ENCODE measurements around the gene FOXD4. TPM values are rescaled to one million over a fixed set of nuclear protein-coding genes. Genes with fewer than 3 reads are reported as not detected.
"Not testable (repeated sequence)": the region's sequence is repeated elsewhere in the genome, so short reads cannot be mapped to it uniquely, and the experiment has no call there.

The FOXD4 gene
- total and polyA plus RNA-seq, 2 experiments from 2014 or later = 0.31 TPM; not detected in 1

DNA sequence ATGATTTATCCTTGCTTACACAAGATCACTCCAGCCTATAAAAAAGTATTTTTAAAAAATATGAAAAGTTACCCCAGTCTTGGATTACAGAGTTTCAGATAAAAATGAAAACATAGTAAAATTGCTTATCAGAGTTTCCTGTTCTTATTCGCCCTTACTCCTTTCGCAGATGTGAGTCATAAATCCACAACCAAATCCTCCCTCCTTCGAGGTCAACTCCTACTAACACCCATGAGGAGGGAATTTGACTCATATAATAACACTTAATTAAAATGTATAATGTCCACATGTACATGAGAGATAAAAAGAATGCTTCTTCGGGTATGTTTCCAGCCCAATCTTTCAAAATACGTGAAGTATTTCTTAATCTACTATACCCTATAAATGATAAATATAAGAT lies 23.9 kb downstream of the FOXD4 start:
- H3K4me2 ChIP-seq; DNase-seq (ENCODE audit: low spot score); H3K36me3 ChIP-seq (ENCODE audit: insufficient read depth); H3K27me3 Mint-ChIP-seq (ENCODE audit: insufficient read depth, low read depth, poor library complexity); H3K4me3 ChIP-seq; H3F3A ChIP-seq (replicated peaks; ENCODE audit: low read depth); H3K9me2 ChIP-seq (ENCODE audit: insufficient read depth); H3K27me3 ChIP-seq (ENCODE audit: insufficient read depth); H3K9me3 Mint-ChIP-seq; H3K4me1 Mint-ChIP-seq; H3K4me3 Mint-ChIP-seq; H2AFZ ChIP-seq; H3K27ac ChIP-seq (ENCODE audit: low read depth); H3K27ac Mint-ChIP-seq; H3K4me1 ChIP-seq (ENCODE audit: insufficient read depth); ATAC-seq; H4K20me1 ChIP-seq (replicated peaks; ENCODE audit: insufficient read depth); H3K36me3 Mint-ChIP-seq (ENCODE audit: low read depth); H3K79me2 ChIP-seq (replicated peaks; ENCODE audit: insufficient read depth): not testable (repeated sequence)

DNA sequence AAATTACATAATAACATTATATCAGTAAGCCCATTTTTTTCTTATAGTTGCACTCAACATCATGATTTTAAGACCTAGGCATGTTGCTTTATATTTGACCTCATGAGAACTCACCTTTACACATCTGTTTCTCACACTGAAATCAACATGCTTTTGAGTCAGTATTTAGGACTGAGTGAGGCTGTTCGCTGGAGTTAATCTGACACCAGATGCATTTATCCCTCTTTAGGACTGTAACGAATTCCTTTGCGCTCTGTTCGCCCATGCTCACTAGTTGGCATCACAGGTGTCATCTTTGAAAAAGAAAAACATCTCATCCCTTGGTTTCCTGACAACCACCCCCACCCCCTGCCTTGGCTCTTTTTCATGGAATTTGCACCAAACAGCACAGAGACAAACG lies 24.3 kb downstream of the FOXD4 start:
- not testable (repeated sequence) for H3K27ac Mint-ChIP-seq; H4K20me1 ChIP-seq (replicated peaks; ENCODE audit: insufficient read depth); H3K79me2 ChIP-seq (replicated peaks; ENCODE audit: insufficient read depth); DNase-seq (ENCODE audit: low spot score); H2AFZ ChIP-seq; H3K9me2 ChIP-seq (ENCODE audit: insufficient read depth); H3K27me3 Mint-ChIP-seq (ENCODE audit: insufficient read depth, low read depth, poor library complexity); ATAC-seq; H3K4me3 Mint-ChIP-seq; H3K4me2 ChIP-seq; H3K27ac ChIP-seq (ENCODE audit: low read depth); H3K4me3 ChIP-seq; H3K36me3 Mint-ChIP-seq (ENCODE audit: low read depth); H3K9me3 Mint-ChIP-seq; H3K4me1 Mint-ChIP-seq; H3K36me3 ChIP-seq (ENCODE audit: insufficient read depth); H3K4me1 ChIP-seq (ENCODE audit: insufficient read depth); H3F3A ChIP-seq (replicated peaks; ENCODE audit: low read depth); H3K27me3 ChIP-seq (ENCODE audit: insufficient read depth)

DNA sequence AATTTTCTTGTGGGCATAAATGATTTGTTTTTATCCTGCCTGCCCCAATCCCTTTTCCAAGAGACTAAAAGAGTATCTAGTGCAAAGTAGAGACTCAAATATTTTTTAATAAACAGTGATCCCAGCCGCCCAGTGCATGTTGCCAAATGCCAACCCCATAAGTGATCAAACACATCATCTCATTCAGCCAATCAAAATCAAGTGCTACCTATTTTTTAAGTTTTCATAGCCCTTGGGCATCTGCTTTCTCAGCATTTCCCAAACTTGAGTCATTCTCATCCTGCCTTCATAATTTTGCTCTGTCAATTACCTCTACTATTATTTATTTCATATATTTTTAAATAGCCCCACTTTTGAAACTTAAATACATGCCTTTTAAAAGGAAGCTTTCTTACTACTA lies 27.4 kb downstream of the FOXD4 start:
- not testable (repeated sequence) for H3K36me3 Mint-ChIP-seq (ENCODE audit: low read depth); H3K36me3 ChIP-seq (ENCODE audit: insufficient read depth); H3K4me1 Mint-ChIP-seq; H3K27me3 Mint-ChIP-seq (ENCODE audit: insufficient read depth, low read depth, poor library complexity); ATAC-seq; H3K9me2 ChIP-seq (ENCODE audit: insufficient read depth); DNase-seq (ENCODE audit: low spot score); H2AFZ ChIP-seq; H3K4me3 ChIP-seq; H4K20me1 ChIP-seq (replicated peaks; ENCODE audit: insufficient read depth); H3K27ac Mint-ChIP-seq; H3K4me3 Mint-ChIP-seq; H3K79me2 ChIP-seq (replicated peaks; ENCODE audit: insufficient read depth); H3K4me2 ChIP-seq; H3K9me3 Mint-ChIP-seq; H3F3A ChIP-seq (replicated peaks; ENCODE audit: low read depth); H3K27me3 ChIP-seq (ENCODE audit: insufficient read depth); H3K27ac ChIP-seq (ENCODE audit: low read depth); H3K4me1 ChIP-seq (ENCODE audit: insufficient read depth)

DNA sequence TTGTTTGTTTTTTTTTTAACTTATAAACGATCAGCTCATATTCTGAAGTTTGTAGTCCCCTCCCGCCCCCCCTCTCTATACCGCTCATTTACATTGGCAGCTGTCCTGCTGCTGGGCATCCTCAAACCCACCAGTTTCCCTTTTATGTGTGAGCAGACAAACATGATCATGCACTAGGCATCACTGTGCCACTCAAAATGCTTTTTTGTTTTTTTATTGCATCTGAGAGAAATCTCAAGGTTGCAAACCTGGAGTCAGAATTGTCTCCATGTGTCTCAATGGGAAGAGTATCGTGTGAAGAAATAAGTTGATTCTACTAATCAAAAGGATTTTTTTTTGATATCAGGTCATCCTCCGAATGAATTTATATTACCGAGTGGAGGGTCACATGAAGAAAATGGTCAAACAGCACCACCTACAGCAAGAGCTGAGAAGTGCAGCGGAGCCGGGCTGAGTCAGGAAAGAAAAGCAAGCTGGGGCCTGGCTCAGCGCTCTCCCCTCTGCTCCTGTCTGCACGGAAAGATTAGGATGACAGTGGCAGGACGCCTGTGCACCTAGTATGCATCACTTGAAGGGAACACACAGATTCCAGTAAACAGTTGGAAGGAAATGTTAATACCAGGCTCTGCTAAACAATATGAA lies 29.7 kb downstream of the FOXD4 start:
- H3K9me2 ChIP-seq (ENCODE audit: insufficient read depth); H4K20me1 ChIP-seq (replicated peaks; ENCODE audit: insufficient read depth); DNase-seq (ENCODE audit: low spot score); H3K27me3 Mint-ChIP-seq (ENCODE audit: insufficient read depth, low read depth, poor library complexity); H3K9me3 Mint-ChIP-seq; H3K36me3 Mint-ChIP-seq (ENCODE audit: low read depth); H3K4me3 Mint-ChIP-seq; H3K79me2 ChIP-seq (replicated peaks; ENCODE audit: insufficient read depth); H3K4me1 ChIP-seq (ENCODE audit: insufficient read depth); H3F3A ChIP-seq (replicated peaks; ENCODE audit: low read depth); H3K36me3 ChIP-seq (ENCODE audit: insufficient read depth); H2AFZ ChIP-seq; H3K4me2 ChIP-seq; H3K27ac Mint-ChIP-seq; H3K4me3 ChIP-seq; H3K4me1 Mint-ChIP-seq; H3K27ac ChIP-seq (ENCODE audit: low read depth): not testable (repeated sequence)
- H3K27me3 ChIP-seq (ENCODE audit: insufficient read depth) = peaks cover 12% of the 10 kb centered on the region; the same call in 1 of the 2 replicates
- TF ChIP-seq, protein P1, sequence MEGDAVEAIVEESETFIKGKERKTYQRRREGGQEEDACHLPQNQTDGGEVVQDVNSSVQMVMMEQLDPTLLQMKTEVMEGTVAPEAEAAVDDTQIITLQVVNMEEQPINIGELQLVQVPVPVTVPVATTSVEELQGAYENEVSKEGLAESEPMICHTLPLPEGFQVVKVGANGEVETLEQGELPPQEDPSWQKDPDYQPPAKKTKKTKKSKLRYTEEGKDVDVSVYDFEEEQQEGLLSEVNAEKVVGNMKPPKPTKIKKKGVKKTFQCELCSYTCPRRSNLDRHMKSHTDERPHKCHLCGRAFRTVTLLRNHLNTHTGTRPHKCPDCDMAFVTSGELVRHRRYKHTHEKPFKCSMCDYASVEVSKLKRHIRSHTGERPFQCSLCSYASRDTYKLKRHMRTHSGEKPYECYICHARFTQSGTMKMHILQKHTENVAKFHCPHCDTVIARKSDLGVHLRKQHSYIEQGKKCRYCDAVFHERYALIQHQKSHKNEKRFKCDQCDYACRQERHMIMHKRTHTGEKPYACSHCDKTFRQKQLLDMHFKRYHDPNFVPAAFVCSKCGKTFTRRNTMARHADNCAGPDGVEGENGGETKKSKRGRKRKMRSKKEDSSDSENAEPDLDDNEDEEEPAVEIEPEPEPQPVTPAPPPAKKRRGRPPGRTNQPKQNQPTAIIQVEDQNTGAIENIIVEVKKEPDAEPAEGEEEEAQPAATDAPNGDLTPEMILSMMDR (conservative IDR thresholded peaks at IDR 0.05; ENCODE audit: low read depth in 2 of 2) = peak in 1 of 2 experiments; percentile 19; a peak in 1 of 4 replicates
- ATAC-seq = peak; percentile 92

DNA sequence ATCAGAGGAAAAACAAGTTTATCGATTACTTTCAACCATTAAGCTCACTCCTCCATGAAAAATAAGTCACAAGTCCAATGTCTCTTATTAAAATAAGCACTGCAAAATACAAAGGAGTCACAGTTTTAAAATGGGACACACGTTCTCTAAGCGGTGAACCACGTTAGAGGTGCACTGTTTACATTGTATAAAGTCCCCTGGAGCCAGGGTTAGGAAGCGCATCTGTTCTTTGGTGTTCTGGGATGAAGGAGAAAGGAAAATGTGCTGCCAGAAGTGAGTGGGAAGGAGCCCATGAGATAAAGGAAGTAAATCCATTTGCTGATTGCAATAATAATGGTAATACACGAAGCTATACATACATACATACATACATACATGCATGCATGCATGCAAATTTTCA lies 30.4 kb downstream of the FOXD4 start:
- not testable (repeated sequence) for H3K79me2 ChIP-seq (replicated peaks; ENCODE audit: insufficient read depth); H2AFZ ChIP-seq; H3K27ac Mint-ChIP-seq; H3K27me3 Mint-ChIP-seq (ENCODE audit: insufficient read depth, low read depth, poor library complexity); H3K36me3 ChIP-seq (ENCODE audit: insufficient read depth); H3K9me2 ChIP-seq (ENCODE audit: insufficient read depth); H4K20me1 ChIP-seq (replicated peaks; ENCODE audit: insufficient read depth); H3K36me3 Mint-ChIP-seq (ENCODE audit: low read depth); H3K4me1 Mint-ChIP-seq; H3K4me2 ChIP-seq; H3K4me3 Mint-ChIP-seq; DNase-seq (ENCODE audit: low spot score); H3K4me3 ChIP-seq; H3K27ac ChIP-seq (ENCODE audit: low read depth); H3K9me3 Mint-ChIP-seq; H3F3A ChIP-seq (replicated peaks; ENCODE audit: low read depth); H3K4me1 ChIP-seq (ENCODE audit: insufficient read depth)
- peak; percentile 60 for ATAC-seq
- peaks cover 12% of the 10 kb centered on the region; the same call in 1 of the 2 replicates for H3K27me3 ChIP-seq (ENCODE audit: insufficient read depth)

DNA sequence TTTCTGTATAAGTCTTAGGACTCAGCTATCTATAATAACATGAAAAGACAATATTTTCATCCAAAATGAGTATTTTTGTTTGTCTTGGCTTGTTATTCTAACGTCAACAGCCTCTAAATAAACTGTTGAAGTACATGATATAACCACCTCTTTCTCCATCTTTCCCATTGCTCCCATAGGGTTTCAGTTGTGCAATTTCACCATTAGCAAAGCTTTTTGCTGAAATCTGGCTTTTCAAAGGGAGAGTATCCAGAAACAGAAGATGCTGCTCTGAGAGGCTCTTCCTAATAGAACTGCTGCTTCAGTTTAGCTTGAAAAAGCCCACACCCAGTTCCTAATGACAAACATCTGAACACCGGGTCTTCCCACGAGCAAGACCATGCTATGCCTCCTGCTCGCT lies 31.1 kb downstream of the FOXD4 start:
- DNase-seq (ENCODE audit: low spot score); ATAC-seq; H3K27me3 Mint-ChIP-seq (ENCODE audit: insufficient read depth, low read depth, poor library complexity); H3K4me1 Mint-ChIP-seq; H3K4me1 ChIP-seq (ENCODE audit: insufficient read depth); H3K36me3 ChIP-seq (ENCODE audit: insufficient read depth); H3K4me3 ChIP-seq; H3K9me3 Mint-ChIP-seq; H3K27ac Mint-ChIP-seq; H3K36me3 Mint-ChIP-seq (ENCODE audit: low read depth); H3K9me2 ChIP-seq (ENCODE audit: insufficient read depth); H3F3A ChIP-seq (replicated peaks; ENCODE audit: low read depth); H3K27ac ChIP-seq (ENCODE audit: low read depth); H3K4me2 ChIP-seq; H3K79me2 ChIP-seq (replicated peaks; ENCODE audit: insufficient read depth); H4K20me1 ChIP-seq (replicated peaks; ENCODE audit: insufficient read depth); H2AFZ ChIP-seq; H3K4me3 Mint-ChIP-seq: not testable (repeated sequence)
- peaks cover 12% of the 10 kb centered on the region; the same call in 1 of the 2 replicates for H3K27me3 ChIP-seq (ENCODE audit: insufficient read depth)
